ENCODE results near the gene FGD4.

The FGD4 gene

GRCh38 chr12:32693036-32693435 lies 293.7 kb downstream of the FGD4 start:
- DNase-seq = no peak
